NB4 (cell line): ENCODE results near the gene VPS4A.
"Not testable (repeated sequence)": the region's sequence is repeated elsewhere in the genome, so short reads cannot be mapped to it uniquely, and the experiment has no call there.

Experiments used
- DNase-seq: peaks from one replicate; pipeline ENCODE4 v3.0.0; 2010; ENCODE audit warnings: low read depth
- H3K4me3 ChIP-seq: one replicate; pipeline ENCODE4 v1.5.1; 2011; ENCODE audit warnings: mild to moderate bottlenecking, low read depth, low read length, moderate library complexity
- CTCF ChIP-seq: IDR thresholded peaks from one replicate; pipeline ENCODE4 v1.5.1; 2012; ENCODE audit warnings: low read depth, low read length
- MAX ChIP-seq: IDR thresholded peaks from 2 replicates; pipeline ENCODE4 v1.6.1; 2011; ENCODE audit warnings: low read depth, low read length
- MYC ChIP-seq: IDR thresholded peaks from 2 replicates; pipeline ENCODE4 v1.6.1; 2011; ENCODE audit warnings: low read depth, low read length
- POLR2A ChIP-seq: IDR thresholded peaks from 2 replicates; pipeline ENCODE4 v1.6.1; 2011; ENCODE audit warnings: mild to moderate bottlenecking; ENCODE audit not compliant: insufficient read length; ENCODE audit errors: extremely low read depth

VPS4A gene

GRCh38 chr16:69293401-69293800, 17.7 kb upstream of the VPS4A start:
- DNase-seq, result no peak
- H3K4me3 ChIP-seq, result no peak overlapping the region
- no peak for TF ChIP-seq MAX
- no peak for TF ChIP-seq POLR2A
- no peak for TF ChIP-seq CTCF
- no peak for TF ChIP-seq MYC

GRCh38 chr16:69294051-69294450, 17.1 kb upstream of the VPS4A start:
- TF ChIP-seq MAX (no peak), MYC (no peak), POLR2A (no peak), CTCF (no peak)
- DNase-seq, result no peak
- no peak overlapping the region for H3K4me3 ChIP-seq

GRCh38 chr16:69296771-69297170, 14.4 kb upstream of the VPS4A start:
- H3K4me3 ChIP-seq, DNase-seq: not testable (repeated sequence)

DNA sequence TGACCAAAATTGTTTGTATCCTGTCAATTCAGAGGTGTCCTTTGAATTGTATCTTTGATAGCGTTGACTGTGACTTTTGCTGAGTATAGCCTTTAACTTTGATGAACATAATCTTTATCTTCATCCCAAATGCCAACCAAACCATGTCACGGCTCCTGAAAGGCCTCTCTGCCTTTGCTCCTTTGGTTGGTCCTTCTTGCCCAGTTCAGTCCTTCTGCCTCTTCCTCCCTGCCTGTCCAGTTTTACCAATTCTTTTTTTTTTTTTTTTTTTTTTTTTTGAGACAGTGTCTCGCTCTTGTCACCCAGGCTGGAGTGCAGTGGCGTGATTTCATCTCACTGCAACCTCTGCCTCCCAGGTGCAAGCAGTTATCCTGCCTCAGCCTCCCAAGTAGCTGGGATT, 12.9 kb upstream of the VPS4A start:
- DNase-seq, result no peak
- H3K4me3 ChIP-seq, result no peak overlapping the region
- TF ChIP-seq CTCF, result no peak
- no peak for TF ChIP-seq POLR2A
- TF ChIP-seq MYC, result no peak
- TF ChIP-seq MAX, result no peak

DNA sequence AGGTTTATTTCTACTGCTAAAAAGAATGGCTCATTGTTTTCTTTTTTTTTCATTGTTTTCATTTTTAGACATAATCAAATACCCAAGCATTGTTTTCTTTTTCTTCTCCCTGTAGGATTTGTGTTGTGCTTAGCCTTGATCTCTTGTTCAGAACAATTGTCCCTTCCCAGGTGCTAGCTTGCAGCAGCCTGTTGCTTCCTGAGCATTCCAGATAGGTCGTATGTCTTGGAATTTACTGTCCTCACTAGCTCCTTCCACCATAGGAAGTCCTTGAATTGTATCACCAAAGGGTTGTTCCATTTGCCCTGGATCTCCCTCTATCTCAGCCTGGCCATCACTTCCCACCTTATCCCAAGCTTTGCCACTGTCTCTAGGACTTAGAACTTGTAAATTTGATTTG, 10.0 kb upstream of the VPS4A start:
- TF ChIP-seq CTCF (no peak), MYC (no peak), MAX (no peak), POLR2A (no peak)
- no peak overlapping the region for H3K4me3 ChIP-seq
- no peak for DNase-seq

DNA sequence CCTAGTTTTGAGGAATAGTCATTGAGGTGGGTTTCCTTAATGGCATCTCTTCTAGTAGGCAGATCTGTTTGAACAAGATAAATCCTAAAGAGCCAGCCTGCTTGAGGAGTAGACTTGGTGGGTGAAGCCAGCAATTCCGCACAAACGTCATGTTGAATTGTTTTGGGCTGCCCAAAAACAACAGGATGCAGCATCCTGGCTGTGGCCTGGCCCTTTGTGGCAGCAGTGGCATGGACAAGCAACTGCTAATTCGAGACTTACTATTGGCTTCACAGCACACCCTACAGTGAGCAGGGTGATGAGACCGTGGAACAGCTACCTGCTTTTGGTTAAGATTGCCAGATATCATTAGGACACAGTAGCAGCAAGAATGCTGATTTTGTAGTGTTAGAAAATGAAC, 9.3 kb upstream of the VPS4A start:
- TF ChIP-seq MAX (no peak), CTCF (no peak), POLR2A (no peak)
- no peak overlapping the region for H3K4me3 ChIP-seq
- no peak for DNase-seq
